Brain microvascular endothelial cell (primary cell): ENCODE measurements around the gene IGF2R.

ENCODE experiments used
- DNase-seq: peaks from one replicate; pipeline ENCODE4 v3.0.0-alpha.2; 2020
- H3K27ac ChIP-seq: fragments of 250-450 bp; sonication (Bioruptor Pico); 2 replicates; pipeline ENCODE4 v1.5.1; 2020; ENCODE audit warnings: mild to moderate bottlenecking, moderate library complexity
- H3K27me3 ChIP-seq: fragments of 250-450 bp; sonication (Bioruptor Pico); replicated peaks from 2 replicates; pipeline ENCODE4 v1.5.1; 2020; ENCODE audit warnings: mild to moderate bottlenecking
- H3K36me3 ChIP-seq: fragments of 250-450 bp; sonication (Bioruptor Pico); replicated peaks from 2 replicates; pipeline ENCODE4 v1.5.1; 2020; ENCODE audit warnings: mild to moderate bottlenecking
- H3K4me3 ChIP-seq: 2 replicates; pipeline ENCODE4 v1.5.1; 2011; ENCODE audit warnings: low read depth, mild to moderate bottlenecking, control low read depth, low read length, moderate library complexity
- in situ Hi-C: cut with HindIII; loops from 2 replicates; pipeline ENCODE4 v1.10.0; 2017; ENCODE audit warnings: low sequenced_read_pairs, low pct_ligation_motif_present
- TF ChIP-seq, protein P1 (sequence below): IDR thresholded peaks from 2 replicates; pipeline ENCODE4 v1.5.1; 2011; ENCODE audit warnings: low read depth, mild to moderate bottlenecking, moderate library complexity, low read length, control low read depth, inconsistent platforms; ENCODE audit errors: missing control alignments

The IGF2R gene

DNA sequence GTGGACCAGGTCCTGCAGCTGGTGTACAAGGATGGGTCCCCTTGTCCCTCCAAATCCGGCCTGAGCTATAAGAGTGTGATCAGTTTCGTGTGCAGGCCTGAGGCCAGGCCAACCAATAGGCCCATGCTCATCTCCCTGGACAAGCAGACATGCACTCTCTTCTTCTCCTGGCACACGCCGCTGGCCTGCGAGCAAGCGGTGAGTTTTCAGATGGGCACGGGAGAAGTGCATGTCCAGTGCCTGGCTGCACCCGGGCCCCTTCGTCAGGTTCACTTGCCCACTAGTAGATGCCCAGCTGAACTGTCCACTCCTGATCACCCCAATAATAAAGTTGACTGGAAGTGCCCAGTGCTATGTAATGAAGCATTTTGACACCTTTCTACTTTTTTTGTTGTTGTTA is 104.4 kb downstream of the IGF2R start:
- Histone ChIP-seq H3K36me3 (peaks cover 77% of the 10 kb centered on the region), H3K27me3 (no peaks in the 10 kb centered on the region), H3K27ac (no peak overlapping the region), H3K4me3 (no peak overlapping the region)
- in situ Hi-C loops: no loop called here
- no peak for DNase-seq
- TF ChIP-seq, protein P1, sequence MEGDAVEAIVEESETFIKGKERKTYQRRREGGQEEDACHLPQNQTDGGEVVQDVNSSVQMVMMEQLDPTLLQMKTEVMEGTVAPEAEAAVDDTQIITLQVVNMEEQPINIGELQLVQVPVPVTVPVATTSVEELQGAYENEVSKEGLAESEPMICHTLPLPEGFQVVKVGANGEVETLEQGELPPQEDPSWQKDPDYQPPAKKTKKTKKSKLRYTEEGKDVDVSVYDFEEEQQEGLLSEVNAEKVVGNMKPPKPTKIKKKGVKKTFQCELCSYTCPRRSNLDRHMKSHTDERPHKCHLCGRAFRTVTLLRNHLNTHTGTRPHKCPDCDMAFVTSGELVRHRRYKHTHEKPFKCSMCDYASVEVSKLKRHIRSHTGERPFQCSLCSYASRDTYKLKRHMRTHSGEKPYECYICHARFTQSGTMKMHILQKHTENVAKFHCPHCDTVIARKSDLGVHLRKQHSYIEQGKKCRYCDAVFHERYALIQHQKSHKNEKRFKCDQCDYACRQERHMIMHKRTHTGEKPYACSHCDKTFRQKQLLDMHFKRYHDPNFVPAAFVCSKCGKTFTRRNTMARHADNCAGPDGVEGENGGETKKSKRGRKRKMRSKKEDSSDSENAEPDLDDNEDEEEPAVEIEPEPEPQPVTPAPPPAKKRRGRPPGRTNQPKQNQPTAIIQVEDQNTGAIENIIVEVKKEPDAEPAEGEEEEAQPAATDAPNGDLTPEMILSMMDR: no peak

- TF ChIP-seq, protein P1: no peak
- H3K36me3 ChIP-seq: peaks cover 78% of the 10 kb centered on the region
- DNase-seq: no peak
- no peak overlapping the region for H3K27ac ChIP-seq
- no peak overlapping the region for H3K4me3 ChIP-seq
- H3K27me3 ChIP-seq: no peaks in the 10 kb centered on the region
- in situ Hi-C loops: no loop called here
These were observed 107.1 kb downstream of the IGF2R start for GRCh38 chr6:160076009-160076408.

DNA sequence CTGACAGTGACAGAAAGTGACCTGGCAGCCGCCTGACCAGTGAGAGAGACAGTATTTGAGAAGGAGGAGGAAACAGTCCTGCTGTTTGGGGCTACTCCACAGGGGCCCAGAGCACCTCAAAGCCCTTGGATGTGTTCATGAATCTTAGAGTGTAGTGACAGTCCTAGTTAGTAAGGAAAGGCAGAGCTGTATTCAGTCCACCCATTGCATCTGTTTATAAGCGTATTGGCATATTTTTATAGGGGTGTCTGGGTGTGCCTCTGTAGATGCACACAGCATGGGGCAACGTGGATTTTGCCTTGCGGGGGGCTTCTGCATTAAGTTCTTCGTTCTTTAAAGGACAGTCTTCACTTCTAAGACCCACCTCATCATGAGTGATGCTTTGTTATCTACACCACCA is 108.1 kb downstream of the IGF2R start:
- TF ChIP-seq, protein P1: no peak
- DNase-seq: no peak
- no peaks in the 10 kb centered on the region for H3K27me3 ChIP-seq
- H3K4me3 ChIP-seq: no peak overlapping the region
- peaks cover 74% of the 10 kb centered on the region for H3K36me3 ChIP-seq
- H3K27ac ChIP-seq: no peak overlapping the region
- in situ Hi-C loops: no loop called here

- Histone ChIP-seq H3K27me3 (no peaks in the 10 kb centered on the region), H3K36me3 (peaks cover 69% of the 10 kb centered on the region), H3K27ac (no peak overlapping the region), H3K4me3 (no peak overlapping the region)
- in situ Hi-C loops: no loop called here
- TF ChIP-seq, protein P1: no peak
- no peak for DNase-seq
These were observed 108.6 kb downstream of the IGF2R start for GRCh38 chr6:160077526-160077925.

DNA sequence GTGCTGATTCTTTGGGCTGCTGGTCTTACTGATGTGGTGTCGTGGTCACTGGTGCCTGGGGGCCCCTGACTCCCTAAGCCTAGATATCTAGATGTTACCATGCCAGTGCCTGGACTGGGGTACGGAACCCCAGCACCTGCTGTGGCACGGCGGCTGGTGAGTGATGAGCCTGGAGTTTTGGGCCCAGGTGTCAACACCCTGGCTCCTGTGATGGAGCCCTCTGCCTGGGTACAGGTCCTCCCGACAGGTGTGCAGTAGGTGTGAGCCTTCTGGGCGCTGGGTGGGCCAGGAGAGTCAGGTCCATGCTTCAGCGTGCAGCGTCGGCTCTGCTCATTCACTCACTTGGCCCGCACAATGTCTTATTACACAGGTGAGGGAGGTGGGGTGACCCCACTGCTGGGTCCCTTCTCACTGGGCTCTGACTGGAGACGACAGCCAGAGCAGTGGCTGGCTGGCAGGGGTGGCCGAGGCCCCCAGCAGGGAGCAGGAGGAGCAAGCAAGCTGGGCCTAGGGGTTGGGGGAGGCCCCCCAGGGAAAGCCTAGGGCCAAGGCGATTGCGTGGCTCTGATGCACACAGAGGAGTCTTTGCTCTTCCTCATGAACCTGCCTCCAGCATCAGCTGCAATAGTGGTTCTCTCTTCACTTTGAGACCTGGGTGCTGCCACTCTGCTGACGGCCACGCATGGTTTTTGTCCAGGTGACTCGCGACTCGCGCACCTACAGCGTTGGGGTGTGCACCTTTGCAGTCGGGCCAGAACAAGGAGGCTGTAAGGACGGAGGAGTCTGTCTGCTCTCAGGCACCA is 110.2 kb downstream of the IGF2R start:
- Histone ChIP-seq H3K27ac (no peak overlapping the region), H3K4me3 (no peak overlapping the region), H3K27me3 (no peaks in the 10 kb centered on the region), H3K36me3 (peaks cover 57% of the 10 kb centered on the region)
- in situ Hi-C loops: no loop called here
- no peak for DNase-seq
- TF ChIP-seq, protein P1: no peak

DNA sequence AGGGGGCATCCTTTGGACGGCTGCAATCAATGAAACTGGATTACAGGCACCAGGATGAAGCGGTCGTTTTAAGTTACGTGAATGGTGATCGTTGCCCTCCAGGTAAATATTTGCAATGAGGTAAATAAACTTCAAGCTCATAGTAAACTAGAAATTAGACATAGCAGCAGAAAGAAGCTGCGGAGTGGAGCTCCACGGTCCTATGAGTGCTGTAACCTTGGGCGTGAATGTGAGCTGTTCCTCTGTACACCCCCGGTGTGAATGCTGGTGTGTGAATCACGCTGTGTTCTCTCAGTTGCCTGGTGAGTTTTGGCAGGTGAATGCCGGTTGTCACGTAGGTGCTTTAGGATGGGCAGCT is 110.8 kb downstream of the IGF2R start:
- H3K36me3 ChIP-seq: peaks cover 58% of the 10 kb centered on the region
- TF ChIP-seq, protein P1: no peak
- no peak overlapping the region for H3K27ac ChIP-seq
- H3K4me3 ChIP-seq: no peak overlapping the region
- H3K27me3 ChIP-seq: no peaks in the 10 kb centered on the region
- in situ Hi-C loops: no loop called here
- DNase-seq: no peak
